GM12864 (cell line): Measurements from ENCODE around the gene SLC35B2.

Source experiments
- DNase-seq: peaks from one replicate; pipeline ENCODE4 v3.0.0-alpha.2; 2011; ENCODE audit warnings: low read depth
- H3K4me3 ChIP-seq: 2 replicates; pipeline ENCODE4 v1.5.1; 2011; ENCODE audit warnings: mild to moderate bottlenecking, low read depth, low read length, control low read depth
- CTCF ChIP-seq: IDR thresholded peaks from 2 replicates; pipeline ENCODE4 v1.5.1; 2011; ENCODE audit warnings: low read depth, mild to moderate bottlenecking, moderate library complexity, low read length, control low read depth, inconsistent platforms; ENCODE audit errors: missing control alignments

The SLC35B2 gene

GRCh38 chr6:44276667-44277640, 19.6 kb upstream of the SLC35B2 start:
- no peak for DNase-seq
- no peak overlapping the region for H3K4me3 ChIP-seq
- TF ChIP-seq CTCF = no peak

- no peak for TF ChIP-seq CTCF
- no peak for DNase-seq
- no peak overlapping the region for H3K4me3 ChIP-seq
Observed at GRCh38 chr6:44275749-44276648, 18.7 kb upstream of the SLC35B2 start.

GRCh38 chr6:44275271-44275748, 18.0 kb upstream of the SLC35B2 start:
- H3K4me3 ChIP-seq = no peak overlapping the region
- TF ChIP-seq CTCF = no peak
- no peak for DNase-seq

GRCh38 chr6:44273617-44274016, 16.3 kb upstream of the SLC35B2 start:
- DNase-seq = no peak
- no peak for TF ChIP-seq CTCF
- H3K4me3 ChIP-seq = no peak overlapping the region

GRCh38 chr6:44272999-44273566, 15.8 kb upstream of the SLC35B2 start:
- no peak for TF ChIP-seq CTCF
- no peak for DNase-seq
- no peak overlapping the region for H3K4me3 ChIP-seq

GRCh38 chr6:44272529-44272928, 15.2 kb upstream of the SLC35B2 start:
- no peak overlapping the region for H3K4me3 ChIP-seq
- no peak for DNase-seq
- no peak for TF ChIP-seq CTCF
